Keratinocyte (primary cell): Measurements from ENCODE around the gene JMJD7.

Experiments used
- CTCF ChIP-seq, 3 experiments: IDR thresholded peaks in 1 of 3; conservative IDR thresholded peaks in 1 of 3; optimal IDR thresholded peaks in 1 of 3; 2 replicates in 2 of 3; 3 replicates in 1 of 3; pipeline versions ENCODE3 to v1.5.1; 2011; ENCODE audit warnings: low read length in 3 of 3, mild to moderate bottlenecking in 3 of 3, moderate library complexity in 2 of 3, control low read depth in 1 of 3, inconsistent platforms in 1 of 3; ENCODE audit not compliant: insufficient read depth in 2 of 3; ENCODE audit errors: extremely low read depth in 1 of 3
- EZH2 ChIP-seq: IDR thresholded peaks from one replicate; pipeline ENCODE4 v1.6.1; 2012; ENCODE audit warnings: inconsistent platforms, mild to moderate bottlenecking, low read length, moderate library complexity

- TF ChIP-seq CTCF (optimal IDR thresholded peaks at IDR 0.05 in 1 of 3, IDR thresholded peaks at IDR 0.05 in 1 of 3, conservative IDR thresholded peaks at IDR 0.05 in 1 of 3; ENCODE audit: extremely low read depth in 1 of 3, insufficient read depth in 2 of 3, low read length in 3 of 3) (no peak), EZH2 (no peak)
Observed at GRCh38 chr15:41874736-41875135, 46.8 kb downstream of the JMJD7 start.
